DOHH2 (cell line): Measurements from ENCODE around the gene ZNRD2.

Experiments
- EZH2phosphoT487 ChIP-seq: fragments of 200-600 bp; sonication (generic); IDR thresholded peaks from 2 replicates; pipeline ENCODE4 v1.6.1; 2017; ENCODE audit warnings: borderline replicate concordance, mild to moderate bottlenecking, antibody characterized with exemption, low read length, moderate library complexity, mixed read lengths
- TF ChIP-seq, protein P1 (sequence below): fragments of 200-600 bp; sonication (generic); IDR thresholded peaks from one replicate; pipeline ENCODE4 v1.5.1; 2014; ENCODE audit warnings: antibody characterized with exemption, mild to moderate bottlenecking, low read depth, low read length; ENCODE audit not compliant: poor library complexity, severe bottlenecking

GRCh38 chr11:65584723-65585171, 14.5 kb downstream of the ZNRD2 start:
- TF ChIP-seq, protein P1, sequence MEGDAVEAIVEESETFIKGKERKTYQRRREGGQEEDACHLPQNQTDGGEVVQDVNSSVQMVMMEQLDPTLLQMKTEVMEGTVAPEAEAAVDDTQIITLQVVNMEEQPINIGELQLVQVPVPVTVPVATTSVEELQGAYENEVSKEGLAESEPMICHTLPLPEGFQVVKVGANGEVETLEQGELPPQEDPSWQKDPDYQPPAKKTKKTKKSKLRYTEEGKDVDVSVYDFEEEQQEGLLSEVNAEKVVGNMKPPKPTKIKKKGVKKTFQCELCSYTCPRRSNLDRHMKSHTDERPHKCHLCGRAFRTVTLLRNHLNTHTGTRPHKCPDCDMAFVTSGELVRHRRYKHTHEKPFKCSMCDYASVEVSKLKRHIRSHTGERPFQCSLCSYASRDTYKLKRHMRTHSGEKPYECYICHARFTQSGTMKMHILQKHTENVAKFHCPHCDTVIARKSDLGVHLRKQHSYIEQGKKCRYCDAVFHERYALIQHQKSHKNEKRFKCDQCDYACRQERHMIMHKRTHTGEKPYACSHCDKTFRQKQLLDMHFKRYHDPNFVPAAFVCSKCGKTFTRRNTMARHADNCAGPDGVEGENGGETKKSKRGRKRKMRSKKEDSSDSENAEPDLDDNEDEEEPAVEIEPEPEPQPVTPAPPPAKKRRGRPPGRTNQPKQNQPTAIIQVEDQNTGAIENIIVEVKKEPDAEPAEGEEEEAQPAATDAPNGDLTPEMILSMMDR, result no peak
- no peak for TF ChIP-seq EZH2phosphoT487
